PC-9 (cell line): Measurements from ENCODE around the gene UNC45A.

ENCODE experiments used
- CTCF ChIP-seq: fragments of 200-600 bp; sonication (generic); conservative IDR thresholded peaks from 2 replicates; pipeline ENCODE4 v1.6.1; 2017; ENCODE audit warnings: mixed run types, antibody characterized with exemption, mild to moderate bottlenecking, moderate library complexity
- EZH2 ChIP-seq: fragments of 200-600 bp; sonication (generic); IDR thresholded peaks from 2 replicates; pipeline ENCODE4 v1.8.0; 2017; ENCODE audit warnings: antibody characterized with exemption, low read depth

DNA sequence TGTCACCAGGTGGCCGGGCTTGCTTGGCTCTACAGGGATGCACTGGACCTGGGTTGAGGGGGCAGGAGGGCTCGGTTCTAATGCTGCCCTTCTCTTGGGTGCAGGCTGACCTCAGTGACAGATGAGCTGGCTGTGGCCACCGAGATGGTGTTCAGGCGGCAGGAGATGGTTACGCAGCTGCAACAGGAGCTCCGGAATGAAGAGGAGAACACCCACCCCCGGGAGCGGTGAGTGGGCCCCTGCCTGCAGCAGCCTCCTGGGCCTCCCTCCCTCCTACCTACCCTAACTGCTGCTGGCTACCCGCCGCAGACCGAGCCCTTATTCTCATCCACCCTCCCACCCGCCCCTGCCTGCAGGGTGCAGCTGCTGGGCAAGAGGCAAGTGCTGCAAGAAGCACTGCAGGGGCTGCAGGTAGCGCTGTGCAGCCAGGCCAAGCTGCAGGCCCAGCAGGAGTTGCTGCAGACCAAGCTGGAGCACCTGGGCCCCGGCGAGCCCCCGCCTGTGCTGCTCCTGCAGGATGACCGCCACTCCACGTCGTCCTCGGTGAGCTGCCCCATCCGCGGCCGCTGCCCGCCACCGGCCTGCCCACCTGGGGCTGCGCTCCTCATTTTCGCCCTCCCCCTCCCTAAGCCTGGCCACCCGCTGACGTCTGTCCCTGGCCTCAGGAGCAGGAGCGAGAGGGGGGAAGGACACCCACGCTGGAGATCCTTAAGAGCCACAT, 45.2 kb upstream of the UNC45A start:
- TF ChIP-seq CTCF (no peak), EZH2 (no peak)
